Uterus (tissue), 2 donors: ENCODE measurements around the gene CHST1.

Experiments used
- POLR2A ChIP-seq, 2 donors: fragments of 450-650 bp; IDR thresholded peaks; one replicate each; pipeline ENCODE4 v1.6.1; 2016; ENCODE audit warnings: antibody characterized with exemption in 2 of 2, mild to moderate bottlenecking in 1 of 2, moderate library complexity in 1 of 2
- TF ChIP-seq, protein P1 (sequence below), 4 experiments: fragments of 200-600 bp in 2 of 4; fragments of 450-650 bp in 2 of 4; sonication (generic) in 2 of 4; IDR thresholded peaks; one replicate each; pipeline ENCODE4 v1.5.1; 2016 to 2019; ENCODE audit warnings: antibody characterized with exemption in 4 of 4, mild to moderate bottlenecking in 2 of 4, moderate library complexity in 1 of 4

GRCh38 chr11:45617871-45618601 lies 47.4 kb downstream of the CHST1 start:
- TF ChIP-seq, protein P1, sequence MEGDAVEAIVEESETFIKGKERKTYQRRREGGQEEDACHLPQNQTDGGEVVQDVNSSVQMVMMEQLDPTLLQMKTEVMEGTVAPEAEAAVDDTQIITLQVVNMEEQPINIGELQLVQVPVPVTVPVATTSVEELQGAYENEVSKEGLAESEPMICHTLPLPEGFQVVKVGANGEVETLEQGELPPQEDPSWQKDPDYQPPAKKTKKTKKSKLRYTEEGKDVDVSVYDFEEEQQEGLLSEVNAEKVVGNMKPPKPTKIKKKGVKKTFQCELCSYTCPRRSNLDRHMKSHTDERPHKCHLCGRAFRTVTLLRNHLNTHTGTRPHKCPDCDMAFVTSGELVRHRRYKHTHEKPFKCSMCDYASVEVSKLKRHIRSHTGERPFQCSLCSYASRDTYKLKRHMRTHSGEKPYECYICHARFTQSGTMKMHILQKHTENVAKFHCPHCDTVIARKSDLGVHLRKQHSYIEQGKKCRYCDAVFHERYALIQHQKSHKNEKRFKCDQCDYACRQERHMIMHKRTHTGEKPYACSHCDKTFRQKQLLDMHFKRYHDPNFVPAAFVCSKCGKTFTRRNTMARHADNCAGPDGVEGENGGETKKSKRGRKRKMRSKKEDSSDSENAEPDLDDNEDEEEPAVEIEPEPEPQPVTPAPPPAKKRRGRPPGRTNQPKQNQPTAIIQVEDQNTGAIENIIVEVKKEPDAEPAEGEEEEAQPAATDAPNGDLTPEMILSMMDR (IDR thresholded peaks at IDR 0.05): no peak
- TF ChIP-seq POLR2A (IDR thresholded peaks at IDR 0.05): no peak
